ENCODE measurements around the gene ARHGAP42.

ARHGAP42 gene

DNA sequence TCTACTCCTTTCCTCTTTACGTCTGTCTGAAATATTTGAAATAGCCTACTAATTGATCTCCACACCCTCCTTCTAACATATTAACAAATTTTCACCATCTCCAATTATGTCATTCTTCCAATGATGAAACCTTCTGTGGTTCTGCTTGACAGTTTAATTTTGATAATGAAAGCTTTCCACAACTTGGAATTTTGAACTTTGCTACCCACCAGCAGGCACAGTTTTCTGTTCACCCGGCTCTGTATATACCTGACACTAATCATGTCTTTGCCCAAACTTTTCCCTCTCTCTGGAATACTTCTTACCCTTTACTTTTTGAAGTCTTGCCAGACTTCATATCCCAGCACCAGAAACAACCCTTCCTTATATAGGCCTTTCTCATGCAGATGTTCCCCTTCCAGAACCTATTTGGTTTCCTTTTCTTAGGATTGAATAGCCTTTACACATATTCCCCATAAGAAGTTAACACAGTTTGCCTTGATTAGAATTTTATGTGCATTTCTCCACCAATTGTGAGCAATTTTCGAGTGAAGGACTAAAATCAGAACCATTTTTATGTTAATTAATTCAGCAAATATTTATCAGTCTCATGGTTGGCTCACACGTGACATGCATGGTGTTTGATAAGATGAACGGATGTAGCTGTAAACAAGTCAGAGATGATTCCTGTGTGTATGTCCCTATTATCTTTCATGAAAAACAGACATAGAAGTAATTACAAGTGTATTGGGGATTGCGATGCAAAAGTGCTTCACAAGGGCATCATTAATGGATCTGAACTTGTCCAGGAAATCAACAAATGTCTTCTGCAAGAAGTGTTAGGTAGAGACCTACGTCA lies 173.4 kb downstream of the ARHGAP42 start:
- H3K4me3 ChIP-seq (ENCODE audit: low read depth in 1 of 2, low read length in 1 of 2): no peak overlapping the region
- no peaks in the 10 kb centered on the region for H3K36me3 ChIP-seq
- H3K9me3 ChIP-seq: no peaks in the 10 kb centered on the region
- TF ChIP-seq, protein P1, sequence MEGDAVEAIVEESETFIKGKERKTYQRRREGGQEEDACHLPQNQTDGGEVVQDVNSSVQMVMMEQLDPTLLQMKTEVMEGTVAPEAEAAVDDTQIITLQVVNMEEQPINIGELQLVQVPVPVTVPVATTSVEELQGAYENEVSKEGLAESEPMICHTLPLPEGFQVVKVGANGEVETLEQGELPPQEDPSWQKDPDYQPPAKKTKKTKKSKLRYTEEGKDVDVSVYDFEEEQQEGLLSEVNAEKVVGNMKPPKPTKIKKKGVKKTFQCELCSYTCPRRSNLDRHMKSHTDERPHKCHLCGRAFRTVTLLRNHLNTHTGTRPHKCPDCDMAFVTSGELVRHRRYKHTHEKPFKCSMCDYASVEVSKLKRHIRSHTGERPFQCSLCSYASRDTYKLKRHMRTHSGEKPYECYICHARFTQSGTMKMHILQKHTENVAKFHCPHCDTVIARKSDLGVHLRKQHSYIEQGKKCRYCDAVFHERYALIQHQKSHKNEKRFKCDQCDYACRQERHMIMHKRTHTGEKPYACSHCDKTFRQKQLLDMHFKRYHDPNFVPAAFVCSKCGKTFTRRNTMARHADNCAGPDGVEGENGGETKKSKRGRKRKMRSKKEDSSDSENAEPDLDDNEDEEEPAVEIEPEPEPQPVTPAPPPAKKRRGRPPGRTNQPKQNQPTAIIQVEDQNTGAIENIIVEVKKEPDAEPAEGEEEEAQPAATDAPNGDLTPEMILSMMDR (IDR thresholded peaks at IDR 0.05): no peak
- H3K4me1 ChIP-seq (ENCODE audit: control insufficient read depth in 1 of 2, insufficient read depth in 1 of 2, low read depth in 1 of 2, low read length in 1 of 2): no peaks in the 10 kb centered on the region
- no peaks in the 10 kb centered on the region for H3K27me3 ChIP-seq
- H3K27ac ChIP-seq: no peak overlapping the region

- Histone ChIP-seq H3K4me3 (ENCODE audit: low read depth in 1 of 2, low read length in 1 of 2) (no peak overlapping the region), H3K36me3 (no peaks in the 10 kb centered on the region), H3K27me3 (no peaks in the 10 kb centered on the region), H3K4me1 (ENCODE audit: control insufficient read depth in 1 of 2, insufficient read depth in 1 of 2, low read depth in 1 of 2, low read length in 1 of 2) (no peaks in the 10 kb centered on the region), H3K9me3 (no peaks in the 10 kb centered on the region), H3K27ac (no peak overlapping the region)
- TF ChIP-seq, protein P1 (IDR thresholded peaks at IDR 0.05): no peak
Observed at GRCh38 chr11:100861212-100861611, 174.1 kb downstream of the ARHGAP42 start.

GRCh38 chr11:100863080-100863581 lies 176.0 kb downstream of the ARHGAP42 start:
- no peaks in the 10 kb centered on the region for H3K36me3 ChIP-seq
- no peaks in the 10 kb centered on the region for H3K9me3 ChIP-seq
- TF ChIP-seq, protein P1 (IDR thresholded peaks at IDR 0.05): no peak
- no peak overlapping the region for H3K4me3 ChIP-seq (ENCODE audit: low read depth in 1 of 2, low read length in 1 of 2)
- H3K27ac ChIP-seq: no peak overlapping the region
- no peaks in the 10 kb centered on the region for H3K4me1 ChIP-seq (ENCODE audit: control insufficient read depth in 1 of 2, insufficient read depth in 1 of 2, low read depth in 1 of 2, low read length in 1 of 2)
- H3K27me3 ChIP-seq: no peaks in the 10 kb centered on the region

GRCh38 chr11:100865443-100866065 lies 178.5 kb downstream of the ARHGAP42 start:
- H3K36me3 ChIP-seq: no peaks in the 10 kb centered on the region
- no peaks in the 10 kb centered on the region for H3K27me3 ChIP-seq
- H3K4me1 ChIP-seq (ENCODE audit: control insufficient read depth in 1 of 2, insufficient read depth in 1 of 2, low read depth in 1 of 2, low read length in 1 of 2): no peaks in the 10 kb centered on the region
- H3K9me3 ChIP-seq: no peaks in the 10 kb centered on the region
- TF ChIP-seq, protein P1 (IDR thresholded peaks at IDR 0.05): no peak
- H3K27ac ChIP-seq: no peak overlapping the region
- no peak overlapping the region for H3K4me3 ChIP-seq (ENCODE audit: low read depth in 1 of 2, low read length in 1 of 2)

DNA sequence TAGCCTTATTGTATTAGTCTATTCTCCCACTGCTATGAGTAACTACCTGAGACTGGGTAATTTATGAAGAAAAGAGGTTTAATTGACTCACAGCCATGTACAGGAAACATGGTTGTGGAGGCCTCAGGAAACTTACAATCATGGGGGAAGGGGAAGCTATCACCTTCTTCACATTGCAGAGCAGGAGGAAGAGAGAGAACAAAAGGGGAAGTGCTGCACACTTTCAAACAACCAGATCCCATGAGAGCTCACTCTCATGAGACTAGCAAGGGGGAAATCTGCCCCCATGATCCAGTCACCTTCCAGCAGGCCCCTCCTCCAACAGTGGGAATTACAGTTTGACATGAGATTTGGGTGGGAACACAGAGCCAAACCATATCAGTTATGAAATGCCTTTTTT lies 179.4 kb downstream of the ARHGAP42 start:
- Histone ChIP-seq H3K4me1 (ENCODE audit: control insufficient read depth in 1 of 2, insufficient read depth in 1 of 2, low read depth in 1 of 2, low read length in 1 of 2) (no peaks in the 10 kb centered on the region), H3K9me3 (no peaks in the 10 kb centered on the region), H3K4me3 (ENCODE audit: low read depth in 1 of 2, low read length in 1 of 2) (no peak overlapping the region), H3K27ac (no peak overlapping the region), H3K27me3 (no peaks in the 10 kb centered on the region), H3K36me3 (no peaks in the 10 kb centered on the region)
- TF ChIP-seq, protein P1 (IDR thresholded peaks at IDR 0.05): no peak

Data from neutrophil (primary cell).